NCI-H748 (cell line): ENCODE results near the gene C2CD3.
"Not testable (repeated sequence)": the region's sequence is repeated elsewhere in the genome, so short reads cannot be mapped to it uniquely, and the experiment has no call there.

ENCODE experiments used
- DNase-seq: peaks from one replicate; lab custom pipeline; 2025; ENCODE audit not compliant: unreplicated experiment; lab: John Stamatoyannopoulos, UW

The C2CD3 gene

GRCh38 chr11:74159642-74160041, 11.2 kb downstream of the C2CD3 start:
- no peak for DNase-seq

DNA sequence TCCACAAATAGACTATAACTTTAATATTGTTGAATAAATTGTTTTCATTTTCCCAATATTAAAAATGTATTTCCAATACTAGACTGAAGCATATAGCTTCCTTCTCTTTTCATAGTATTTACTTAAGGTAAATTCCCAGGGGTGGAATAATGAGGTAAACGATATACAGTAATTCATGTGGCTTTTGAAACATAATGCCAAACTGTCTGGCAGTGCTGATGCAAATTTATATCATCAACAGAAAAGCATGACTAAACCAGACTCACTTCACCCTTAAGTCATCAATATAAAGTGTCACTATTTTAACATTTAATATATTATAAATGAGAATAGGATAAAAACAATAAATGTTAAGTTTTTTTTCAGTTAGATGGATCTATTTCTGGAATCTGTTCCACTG, 13.6 kb downstream of the C2CD3 start:
- DNase-seq = no peak

- no peak for DNase-seq
Measured at GRCh38 chr11:74154620-74155281, 16.1 kb downstream of the C2CD3 start.

GRCh38 chr11:74153224-74153623, 17.6 kb downstream of the C2CD3 start:
- DNase-seq = no peak

DNA sequence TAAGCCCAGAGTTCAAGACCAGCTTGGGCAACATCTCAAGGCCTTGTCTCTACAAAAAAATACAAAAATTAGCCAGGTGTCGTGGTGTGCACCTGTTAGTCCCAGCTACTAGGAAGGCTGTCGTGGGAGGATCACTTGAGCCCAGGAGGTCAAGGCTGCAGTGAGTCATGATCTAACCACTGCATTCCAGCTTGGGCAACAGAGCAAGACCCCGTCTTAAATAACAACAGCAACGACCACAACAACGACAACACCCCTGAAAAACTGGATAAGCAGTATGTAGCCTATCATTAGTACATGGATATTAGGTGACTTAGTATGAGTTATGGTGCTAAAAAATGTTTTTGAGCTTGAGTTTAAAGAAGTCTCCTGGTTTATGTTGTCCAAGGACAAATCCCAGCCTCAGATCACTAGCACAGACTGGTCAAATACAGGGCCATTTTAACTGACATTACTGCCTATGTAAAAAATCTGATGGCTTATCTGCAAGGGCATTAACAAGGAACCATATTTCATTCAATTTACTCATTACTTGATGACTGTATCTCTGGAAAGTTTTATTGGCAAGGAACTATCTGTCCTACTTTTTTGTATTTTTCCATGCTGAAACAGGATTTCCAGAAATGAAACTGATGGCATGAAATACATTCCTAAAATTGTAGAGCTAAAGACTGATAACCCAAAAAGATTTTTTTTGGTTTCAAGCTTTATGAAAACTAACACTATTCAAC, 23.4 kb downstream of the C2CD3 start:
- no peak for DNase-seq

DNA sequence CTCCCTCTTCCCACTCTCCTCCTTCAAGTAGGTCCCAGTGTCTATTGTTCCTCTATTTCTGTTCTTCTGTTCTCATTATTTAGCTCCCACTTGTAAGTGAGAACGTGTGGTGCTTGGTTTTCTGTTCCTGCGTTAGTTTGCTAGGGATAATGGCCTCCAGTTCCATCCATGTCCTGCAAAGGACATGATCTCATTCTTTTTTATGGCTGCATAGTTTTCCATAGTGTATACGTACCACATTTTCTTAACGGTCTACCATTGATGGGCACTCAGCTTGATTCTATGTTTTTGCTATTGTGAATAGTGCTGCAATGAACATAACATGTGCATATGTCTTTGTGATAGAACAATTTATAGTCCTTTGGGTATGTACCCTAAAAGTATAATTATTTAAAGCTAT, 26.2 kb downstream of the C2CD3 start:
- DNase-seq = no peak

GRCh38 chr11:74142624-74143023, 28.2 kb downstream of the C2CD3 start:
- DNase-seq = no peak

GRCh38 chr11:74141908-74142307, 28.9 kb downstream of the C2CD3 start:
- no peak for DNase-seq

GRCh38 chr11:74141241-74141695, 29.5 kb downstream of the C2CD3 start:
- DNase-seq = peak; percentile 35

GRCh38 chr11:74139919-74140431, 30.8 kb downstream of the C2CD3 start:
- not testable (repeated sequence) for DNase-seq

DNA sequence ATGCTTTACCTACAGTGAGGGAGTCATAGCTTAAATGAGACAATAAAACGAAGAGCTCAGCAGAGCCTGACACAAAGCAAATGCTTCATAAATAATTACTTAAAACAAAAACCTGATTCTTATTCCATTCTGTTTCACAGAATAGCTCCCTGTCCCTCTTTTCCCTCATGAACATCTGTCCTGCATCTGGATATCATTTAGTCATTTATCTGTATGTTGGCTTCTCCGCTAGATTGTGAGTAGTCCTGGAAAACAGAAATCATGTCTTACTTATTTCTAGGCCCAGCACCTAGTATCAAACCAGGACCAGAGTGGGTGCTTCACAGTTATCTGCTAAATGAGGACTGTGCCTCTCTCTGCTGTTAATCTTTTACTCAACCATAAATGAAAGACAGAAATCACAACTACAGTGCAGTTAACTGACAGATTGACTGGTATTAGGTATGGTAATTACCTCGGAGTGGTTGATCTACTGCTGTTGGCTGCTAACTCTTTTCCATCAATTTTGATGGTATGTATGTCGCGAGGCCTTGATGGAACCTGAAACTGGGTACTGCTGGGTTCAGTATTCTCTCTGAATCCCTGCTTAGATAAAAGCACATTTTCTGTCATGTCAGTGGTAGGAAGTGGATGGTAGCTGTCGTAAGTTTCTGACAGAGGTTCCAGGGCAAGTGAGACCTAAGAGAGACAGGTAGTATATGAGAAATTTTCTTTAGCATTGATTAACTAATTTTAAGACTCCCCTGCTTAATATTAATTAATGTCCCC, 31.5 kb downstream of the C2CD3 start:
- no peak for DNase-seq

DNA sequence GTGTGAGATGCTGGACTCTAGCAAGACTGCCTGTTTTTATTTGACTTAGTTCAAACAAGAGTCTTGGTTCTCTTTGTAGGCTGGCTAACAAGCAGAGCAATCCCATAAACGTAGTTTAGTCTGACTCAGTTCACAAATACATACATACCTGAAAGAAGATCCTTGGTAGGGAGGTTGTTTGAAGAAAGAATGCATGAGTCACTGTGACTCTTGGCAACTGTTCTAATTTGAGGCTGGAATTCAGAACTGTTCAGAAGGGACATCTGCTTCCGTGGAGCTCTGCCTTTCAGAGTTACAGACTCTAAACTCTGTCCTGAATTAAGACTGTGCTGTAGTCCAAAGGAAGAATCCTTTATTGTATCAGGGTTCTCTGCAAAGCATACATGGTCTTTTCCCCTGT, 32.2 kb downstream of the C2CD3 start:
- DNase-seq = no peak

DNA sequence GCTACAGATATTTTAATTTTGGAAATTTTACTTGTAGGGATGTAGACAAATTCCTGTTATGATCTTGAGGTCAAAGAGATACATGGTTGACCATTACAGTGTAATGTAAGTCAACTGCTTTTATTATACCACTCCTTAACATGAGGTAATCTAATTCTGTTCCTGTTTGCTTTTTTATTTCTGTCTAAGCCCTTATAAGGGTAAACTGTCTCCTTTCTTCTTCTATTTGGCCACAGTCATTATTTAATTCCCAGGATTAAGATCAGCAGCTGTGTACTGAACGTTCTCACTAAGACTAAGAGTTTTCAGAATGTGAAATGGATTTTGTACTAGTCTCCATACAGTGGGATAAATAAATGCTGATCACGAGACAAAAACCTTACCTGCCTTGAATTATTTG, 32.8 kb downstream of the C2CD3 start:
- no peak for DNase-seq

GRCh38 chr11:74135127-74135840, 35.5 kb downstream of the C2CD3 start:
- DNase-seq = no peak

DNA sequence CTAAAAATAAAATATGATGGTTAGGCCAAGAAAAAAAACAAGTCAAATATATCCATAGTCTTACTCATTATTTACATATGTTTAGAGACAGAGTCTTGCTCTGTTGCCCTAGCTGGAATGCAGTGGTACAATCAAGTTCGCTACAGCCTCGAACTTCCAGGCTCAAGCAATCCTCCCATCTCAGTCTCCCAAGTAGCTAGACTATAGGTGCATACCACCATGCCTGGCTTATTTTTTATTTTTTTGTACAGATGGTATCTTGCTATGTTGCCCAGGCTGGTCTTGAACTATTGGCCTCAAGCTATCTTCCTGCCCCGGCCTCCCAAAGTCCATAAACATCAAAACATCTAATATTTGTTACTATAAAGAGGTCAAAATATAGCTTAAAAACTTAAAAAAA, 36.1 kb downstream of the C2CD3 start:
- DNase-seq = no peak

- no peak for DNase-seq
Measured at GRCh38 chr11:74133436-74133835, 37.4 kb downstream of the C2CD3 start.

GRCh38 chr11:74132833-74133232, 38.0 kb downstream of the C2CD3 start:
- no peak for DNase-seq

DNA sequence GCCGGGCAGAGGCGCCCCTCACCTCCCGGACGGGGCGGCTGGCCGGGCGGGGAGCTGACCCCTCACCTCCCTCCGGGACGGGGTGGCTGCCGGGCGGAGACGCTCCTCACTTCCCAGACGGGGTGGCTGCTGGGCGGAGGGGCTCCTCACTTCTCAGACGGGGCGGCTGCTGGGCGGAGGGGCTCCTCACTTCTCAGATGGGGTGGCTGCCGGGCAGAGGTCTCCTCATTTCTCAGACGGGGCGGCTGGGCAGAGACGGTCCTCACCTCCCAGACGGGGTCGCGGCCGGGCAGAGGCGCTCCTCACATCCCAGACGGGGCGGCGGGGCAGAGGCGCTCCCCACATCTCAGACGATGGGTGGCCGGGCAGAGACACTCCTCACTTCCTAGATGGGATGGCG, 41.7 kb downstream of the C2CD3 start:
- not testable (repeated sequence) for DNase-seq

- no peak for DNase-seq
Measured at GRCh38 chr11:74123008-74123448, 47.8 kb downstream of the C2CD3 start.

GRCh38 chr11:74121804-74122203, 49.0 kb downstream of the C2CD3 start:
- no peak for DNase-seq
